Astrocyte (in vitro differentiated cells and primary cell): ENCODE data around the gene NT5E. TPM values are rescaled to one million over a fixed set of nuclear protein-coding genes. Genes with fewer than 3 reads are reported as not detected.

Source experiments
- DNase-seq: peaks from one replicate; pipeline ENCODE4 v3.0.0-alpha.2; 2010; ENCODE audit warnings: low read depth
- FAIRE-seq: peaks from 2 replicates; lab custom pipeline; 2011; peaks lifted over from hg19 to GRCh38; lab: Jason Lieb, UNC
- H2AFZ ChIP-seq: 2 replicates; pipeline ENCODE4 v1.6.0; 2012; ENCODE audit warnings: low read depth, low read length, inconsistent platforms
- H3K27ac ChIP-seq: 2 replicates; pipeline ENCODE4 v1.5.1; 2011; ENCODE audit warnings: low read depth, low read length, inconsistent platforms
- H3K27me3 ChIP-seq: 2 replicates; pipeline ENCODE4 v1.6.0; 2011; ENCODE audit warnings: low read length, inconsistent platforms; ENCODE audit not compliant: insufficient read depth
- H3K36me3 ChIP-seq: 2 replicates; pipeline ENCODE4 v1.5.1; 2011; ENCODE audit warnings: low read length, inconsistent platforms; ENCODE audit not compliant: insufficient read depth
- H3K4me1 ChIP-seq: 2 replicates; pipeline ENCODE4 v1.5.1; 2011; ENCODE audit warnings: low read length, inconsistent platforms; ENCODE audit not compliant: insufficient read depth
- H3K4me2 ChIP-seq: 2 replicates; pipeline ENCODE4 v1.6.0; 2012; ENCODE audit warnings: low read length, inconsistent platforms
- H3K4me3 ChIP-seq: 2 replicates; pipeline ENCODE4 v1.5.1; 2011; ENCODE audit warnings: low read depth, mild to moderate bottlenecking, low read length, inconsistent platforms; ENCODE audit not compliant: insufficient read depth
- H3K79me2 ChIP-seq: 2 replicates; pipeline ENCODE4 v1.6.0; 2012; ENCODE audit warnings: mild to moderate bottlenecking, low read length, inconsistent platforms; ENCODE audit not compliant: insufficient read depth
- H3K9ac ChIP-seq: 2 replicates; pipeline ENCODE4 v1.6.0; 2012; ENCODE audit warnings: mild to moderate bottlenecking, low read length, inconsistent platforms
- H3K9me3 ChIP-seq: 2 replicates; pipeline ENCODE4 v1.5.1; 2012; ENCODE audit warnings: low read depth, mild to moderate bottlenecking, low read length, inconsistent platforms; ENCODE audit not compliant: insufficient read depth
- H4K20me1 ChIP-seq: 2 replicates; pipeline ENCODE4 v1.6.0; 2012; ENCODE audit warnings: low read length, inconsistent platforms; ENCODE audit not compliant: insufficient read depth
- H3K27ac Mint-ChIP-seq: one replicate; pipeline ENCODE4 v1.8.0; 2021; ENCODE audit warnings: mild to moderate bottlenecking, mixed read lengths; ENCODE audit not compliant: unreplicated experiment
- H3K27me3 Mint-ChIP-seq: one replicate; pipeline ENCODE4 v1.8.0; 2021; ENCODE audit warnings: low read depth, mixed read lengths; ENCODE audit not compliant: unreplicated experiment
- H3K36me3 Mint-ChIP-seq: one replicate; pipeline ENCODE4 v1.8.0; 2021; ENCODE audit warnings: low read depth, mixed read lengths; ENCODE audit not compliant: unreplicated experiment
- H3K4me1 Mint-ChIP-seq: one replicate; pipeline ENCODE4 v1.8.0; 2021; ENCODE audit warnings: low read depth, mixed read lengths; ENCODE audit not compliant: unreplicated experiment
- H3K4me3 Mint-ChIP-seq: one replicate; pipeline ENCODE4 v1.8.0; 2021; ENCODE audit warnings: mild to moderate bottlenecking, moderate library complexity, mixed read lengths; ENCODE audit not compliant: unreplicated experiment
- H3K9me3 Mint-ChIP-seq: one replicate; pipeline ENCODE4 v1.8.0; 2021; ENCODE audit warnings: mild to moderate bottlenecking, mixed read lengths; ENCODE audit not compliant: unreplicated experiment
- CTCF ChIP-seq: IDR thresholded peaks from 2 replicates; pipeline ENCODE4 v1.5.1; 2011; ENCODE audit warnings: low read depth, mild to moderate bottlenecking, inconsistent platforms, low read length, moderate library complexity; ENCODE audit not compliant: insufficient read depth
- EZH2 ChIP-seq: IDR thresholded peaks from 2 replicates; pipeline ENCODE4 v1.6.1; 2012; ENCODE audit warnings: mild to moderate bottlenecking, low read length, inconsistent platforms; ENCODE audit not compliant: insufficient read depth
- total RNA-seq: library from RNA; stranded (reverse); gene quantifications from 2 replicates; pipeline ENCODE4 v1.2.1, GENCODE V29; 2021

Gene NT5E
- total RNA-seq, 1 donor from 2014 or later = 77.4 TPM

- Histone ChIP-seq H3K4me1 (peaks cover 64% of the 10 kb centered on the region), H3K36me3 (peaks cover 11% of the 10 kb centered on the region), H3K9ac (peak overlapping the region; percentile 10), H4K20me1 (no peaks in the 10 kb centered on the region), H3K27me3 (no peaks in the 10 kb centered on the region), H3K4me2 (peak overlapping the region; percentile 81), H3K79me2 (peaks cover 20% of the 10 kb centered on the region), H3K4me3 (no peak overlapping the region), H3K9me3 (no peaks in the 10 kb centered on the region), H3K27ac (peak overlapping the region; percentile 97), H2AFZ (no peak overlapping the region)
- Mint-ChIP-seq H3K4me3 (no peak overlapping the region), H3K9me3 (no peaks in the 10 kb centered on the region), H3K36me3 (no peaks in the 10 kb centered on the region), H3K27me3 (no peaks in the 10 kb centered on the region), H3K27ac (peak overlapping the region; percentile 95), H3K4me1 (peaks cover 69% of the 10 kb centered on the region)
- FAIRE-seq (no peak), DNase-seq (no peak)
- no peak for TF ChIP-seq EZH2
- TF ChIP-seq CTCF = no peak
Observed at GRCh38 chr6:85465762-85466161, 15.9 kb downstream of the NT5E start.

- Histone ChIP-seq H3K27ac (no peak overlapping the region), H4K20me1 (no peaks in the 10 kb centered on the region), H2AFZ (no peak overlapping the region), H3K36me3 (peaks cover 11% of the 10 kb centered on the region), H3K4me1 (peaks cover 47% of the 10 kb centered on the region), H3K4me3 (no peak overlapping the region), H3K9ac (no peak overlapping the region), H3K79me2 (peaks cover 5% of the 10 kb centered on the region), H3K27me3 (no peaks in the 10 kb centered on the region), H3K4me2 (no peak overlapping the region), H3K9me3 (no peaks in the 10 kb centered on the region)
- DNase-seq (no peak), FAIRE-seq (no peak)
- Mint-ChIP-seq H3K4me1 (peaks cover 48% of the 10 kb centered on the region), H3K4me3 (no peak overlapping the region), H3K36me3 (no peaks in the 10 kb centered on the region), H3K27ac (peak overlapping the region; percentile 1), H3K27me3 (no peaks in the 10 kb centered on the region), H3K9me3 (no peaks in the 10 kb centered on the region)
- no peak for TF ChIP-seq CTCF
- TF ChIP-seq EZH2 = no peak
Observed at GRCh38 chr6:85468326-85468725, 18.4 kb downstream of the NT5E start.

- Mint-ChIP-seq H3K36me3 (no peaks in the 10 kb centered on the region), H3K4me3 (no peak overlapping the region), H3K27ac (peak overlapping the region; percentile 82), H3K4me1 (peaks cover 46% of the 10 kb centered on the region), H3K27me3 (no peaks in the 10 kb centered on the region), H3K9me3 (no peaks in the 10 kb centered on the region)
- peaks cover 14% of the 10 kb centered on the region for H3K36me3 ChIP-seq
- no peak overlapping the region for H3K9ac ChIP-seq
- no peak for TF ChIP-seq CTCF
- no peak for TF ChIP-seq EZH2
- no peaks in the 10 kb centered on the region for H4K20me1 ChIP-seq
- peak overlapping the region; percentile 10 for H3K4me2 ChIP-seq
- H3K27me3 ChIP-seq = no peaks in the 10 kb centered on the region
- no peak overlapping the region for H2AFZ ChIP-seq
- no peaks in the 10 kb centered on the region for H3K9me3 ChIP-seq
- FAIRE-seq (no peak), DNase-seq (no peak)
- H3K4me1 ChIP-seq = peaks cover 40% of the 10 kb centered on the region
- H3K4me3 ChIP-seq = no peak overlapping the region
- no peak overlapping the region for H3K27ac ChIP-seq
- peaks cover 5% of the 10 kb centered on the region for H3K79me2 ChIP-seq
Observed at GRCh38 chr6:85469276-85470022, 19.6 kb downstream of the NT5E start.
